ENCODE results near the gene ZBTB8OS.
"Not testable (repeated sequence)": the region's sequence is repeated elsewhere in the genome, so short reads cannot be mapped to it uniquely, and the experiment has no call there.

The ZBTB8OS gene

DNA sequence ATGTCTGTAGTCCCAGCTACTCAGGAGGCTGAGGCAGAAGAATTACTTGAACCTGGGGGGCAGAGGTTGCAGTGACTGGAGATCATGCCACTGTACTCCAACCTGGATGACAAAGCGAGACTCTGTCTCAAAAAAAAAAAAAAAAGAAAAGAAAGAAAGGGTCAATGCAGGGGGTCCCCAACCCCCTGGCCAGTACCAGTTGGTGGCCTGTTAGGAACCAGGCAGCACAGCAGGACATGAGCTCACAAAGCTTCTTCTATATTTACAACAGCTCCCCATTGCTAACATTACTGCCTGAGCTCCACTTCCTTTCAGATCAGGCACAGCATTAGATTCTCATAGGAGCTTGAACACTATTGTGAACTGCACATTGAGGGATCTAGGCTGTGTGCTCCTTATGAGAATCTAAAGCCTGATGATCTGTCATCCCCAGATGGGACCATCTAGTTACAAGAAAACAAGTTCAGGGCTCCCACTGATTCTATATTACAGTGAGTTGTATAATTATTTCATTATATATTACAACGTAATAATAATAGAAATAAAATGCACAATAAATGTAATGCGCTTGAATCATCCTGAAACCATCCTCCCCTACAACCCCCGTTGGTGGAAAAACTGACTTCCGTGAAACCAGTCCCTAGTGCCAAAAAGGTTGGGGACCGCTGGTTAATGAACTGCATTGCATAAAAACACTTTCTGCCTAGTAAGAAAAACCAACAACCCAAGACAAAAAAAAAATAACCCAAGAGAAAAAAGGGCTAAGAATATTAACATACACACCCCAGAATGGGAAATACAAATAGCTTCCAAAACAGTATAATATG, 2.8 kb downstream of the ZBTB8OS start:
- no peak for DNase-seq

DNA sequence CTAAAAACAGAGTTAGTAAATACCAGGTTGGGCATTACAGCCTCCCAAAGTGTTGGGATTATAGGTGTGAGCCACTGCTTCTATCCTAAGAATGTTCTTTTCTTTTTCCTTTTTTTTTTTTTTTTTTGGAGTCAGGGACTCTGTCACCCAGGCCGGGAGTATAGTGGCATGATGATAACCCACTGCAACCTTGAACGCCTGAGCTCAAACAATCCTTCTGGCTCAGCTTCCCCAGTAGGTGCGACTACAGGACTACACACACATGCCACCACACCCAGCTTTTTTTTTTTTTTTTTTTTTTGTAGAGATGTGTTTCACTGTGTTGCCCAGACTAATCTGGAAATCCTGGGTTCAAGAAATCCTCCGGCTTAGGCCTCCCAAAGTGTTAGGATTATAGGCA, 5.9 kb downstream of the ZBTB8OS start:
- DNase-seq, result no peak

DNA sequence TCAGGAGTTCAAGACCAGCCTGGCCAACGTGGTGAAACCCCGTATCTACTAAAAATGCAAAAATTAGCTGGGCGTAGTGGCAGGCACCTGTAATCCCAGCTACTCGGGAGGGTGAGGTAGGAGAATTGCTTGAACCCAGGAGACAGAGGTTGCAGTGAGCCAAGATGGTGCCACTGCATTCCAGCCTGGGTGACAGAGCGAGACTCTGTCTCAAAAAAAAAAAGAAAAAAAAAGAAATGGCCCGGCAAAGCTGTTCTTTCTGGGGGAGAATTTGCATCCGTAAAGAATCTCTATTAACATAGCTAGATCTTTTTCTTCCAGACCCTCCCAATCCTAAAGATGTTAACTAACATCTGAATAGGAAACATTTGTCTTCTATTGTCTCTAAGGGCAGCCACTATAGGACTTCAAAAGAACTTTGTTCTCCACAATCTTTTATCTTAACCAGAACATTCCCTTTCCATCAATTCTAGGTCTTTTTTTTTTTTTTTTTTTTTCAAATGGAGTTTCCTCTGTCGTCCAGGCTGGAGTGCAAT, 8.0 kb downstream of the ZBTB8OS start:
- DNase-seq, result not testable (repeated sequence)

DNA sequence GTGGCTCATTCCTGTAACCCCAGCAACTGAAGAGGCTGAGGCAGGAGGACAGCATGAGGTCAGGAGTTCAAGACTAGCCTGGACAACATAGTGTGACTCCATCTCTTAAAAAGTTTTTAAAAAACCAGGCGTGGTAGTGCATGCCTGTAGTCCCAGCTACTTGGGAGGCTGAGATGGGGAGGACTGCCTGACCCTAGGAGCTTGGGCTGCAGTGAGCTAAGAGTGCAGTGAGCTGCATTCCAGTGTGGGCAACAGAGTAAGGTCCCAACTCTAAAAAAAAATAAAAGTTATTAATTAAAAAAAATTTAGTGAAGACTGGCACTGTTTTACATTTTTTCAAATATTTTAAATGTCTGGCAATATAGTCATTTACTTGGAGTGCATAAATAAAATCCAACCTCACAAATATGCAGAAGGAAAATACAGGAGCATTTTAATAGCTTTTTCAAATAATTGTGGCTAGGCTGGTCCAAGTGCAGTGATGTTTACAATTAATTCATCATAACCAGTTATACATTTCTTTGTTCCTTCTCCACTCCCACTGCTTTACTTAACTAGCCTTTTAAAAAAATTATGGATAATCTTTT, 10.8 kb downstream of the ZBTB8OS start:
- no peak for DNase-seq

DNA sequence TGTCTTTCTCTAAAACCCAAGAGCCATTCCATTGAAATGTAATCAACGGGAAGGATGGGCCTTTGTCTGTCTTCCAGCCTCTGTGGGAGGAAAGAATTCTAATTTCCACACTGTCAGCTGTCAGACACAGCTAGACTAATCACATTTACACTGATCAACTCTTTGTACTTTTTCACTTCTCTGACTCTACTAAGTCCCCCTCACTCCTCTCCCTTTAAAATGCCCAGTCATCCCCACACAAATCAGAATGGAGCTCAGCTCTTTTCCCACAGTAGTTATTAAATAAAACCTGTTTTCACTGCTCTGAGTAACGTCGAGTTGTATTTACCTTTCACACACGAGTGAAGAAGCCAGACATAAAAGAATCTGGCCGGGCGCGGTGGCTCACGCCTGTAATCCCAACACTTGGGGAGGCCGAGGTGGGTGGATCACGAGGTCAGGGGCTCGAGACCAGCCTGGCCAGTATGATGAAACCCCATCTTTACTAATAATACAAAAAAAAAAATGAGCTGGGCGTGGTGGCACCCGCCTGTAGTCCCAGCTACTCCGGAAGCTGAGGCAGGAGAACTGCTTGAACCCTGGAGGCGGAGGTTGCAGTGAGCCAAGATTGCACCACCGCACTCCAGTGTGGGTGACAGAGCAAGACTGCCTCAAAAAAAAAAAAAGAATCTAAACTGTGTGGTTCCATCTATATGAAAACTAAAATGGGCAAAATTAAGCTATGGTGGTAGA, 13.3 kb downstream of the ZBTB8OS start:
- DNase-seq, result no peak

DNA sequence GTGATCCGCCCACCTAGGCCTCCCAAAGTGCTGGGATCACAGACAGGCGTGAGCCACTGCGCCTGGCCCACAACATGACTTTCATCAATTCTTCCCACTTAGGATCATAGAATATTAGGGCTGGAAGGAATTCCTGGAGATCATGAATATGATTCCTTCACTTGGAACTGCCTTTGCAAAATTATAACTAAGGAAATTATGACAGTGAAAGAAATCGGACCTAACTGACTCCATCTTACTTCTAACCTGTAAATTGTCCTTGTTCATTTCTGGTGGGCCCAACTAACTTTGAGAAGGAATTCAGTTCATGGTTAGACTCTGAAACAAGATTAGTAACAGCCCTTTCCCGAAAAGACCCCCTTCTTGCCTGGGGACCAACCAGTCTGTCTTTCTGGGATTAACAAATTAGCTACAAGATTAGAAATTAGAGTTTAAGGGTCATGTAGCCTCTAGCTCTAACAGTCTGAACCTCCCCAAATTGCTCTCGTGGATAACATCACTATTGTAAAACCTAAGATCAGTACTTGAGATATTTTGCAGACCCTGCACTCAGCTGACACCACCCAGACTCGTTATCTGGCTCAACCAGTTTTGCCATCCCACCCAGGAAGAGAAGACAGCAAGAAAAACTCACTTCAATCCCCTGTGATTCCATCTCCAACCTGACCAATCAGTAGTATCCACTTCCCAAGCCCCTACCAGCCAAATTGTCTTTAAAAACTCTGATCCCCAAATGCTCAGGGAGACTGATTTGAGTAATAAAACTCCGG, 14.7 kb downstream of the ZBTB8OS start:
- no peak for DNase-seq

DNA sequence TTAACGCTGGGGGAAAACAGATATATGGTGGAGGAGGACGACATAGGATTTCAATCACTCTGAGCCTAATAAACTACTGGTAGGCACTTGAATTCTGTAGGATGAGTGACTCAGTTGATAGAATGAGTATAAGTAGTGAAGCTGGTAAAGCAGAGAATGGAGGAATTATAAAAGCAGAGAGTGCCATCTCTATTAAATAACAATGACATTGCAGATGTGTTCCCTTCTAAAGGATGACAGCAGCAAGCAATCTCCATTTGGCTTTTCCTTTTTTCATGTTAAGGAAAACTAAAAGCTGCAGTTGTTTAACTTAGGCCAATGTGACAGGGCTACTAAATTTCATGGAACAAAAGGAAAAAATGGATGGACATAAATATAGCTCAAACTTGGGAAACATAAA, 17.5 kb downstream of the ZBTB8OS start:
- no peak for DNase-seq

DNA sequence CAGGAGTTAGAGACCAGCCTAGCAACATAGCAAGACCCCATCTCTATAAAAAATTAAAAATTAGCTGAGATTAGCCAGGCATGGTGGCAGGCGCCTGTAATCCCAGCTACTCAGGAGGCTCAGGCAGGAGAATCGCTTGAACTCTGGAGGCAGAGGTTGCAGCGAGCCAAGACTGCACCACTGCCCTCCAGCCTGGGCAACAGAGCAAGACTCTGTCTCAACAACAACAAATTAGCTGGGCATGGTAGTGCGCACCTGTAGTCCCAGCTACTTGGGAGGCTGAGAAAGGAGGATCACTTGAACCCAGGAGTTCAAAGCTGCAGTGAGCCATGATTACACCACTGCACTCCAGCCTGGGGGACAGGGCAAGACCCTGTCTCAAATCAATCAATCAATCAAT, 20.2 kb downstream of the ZBTB8OS start:
- DNase-seq, result not testable (repeated sequence)

DNA sequence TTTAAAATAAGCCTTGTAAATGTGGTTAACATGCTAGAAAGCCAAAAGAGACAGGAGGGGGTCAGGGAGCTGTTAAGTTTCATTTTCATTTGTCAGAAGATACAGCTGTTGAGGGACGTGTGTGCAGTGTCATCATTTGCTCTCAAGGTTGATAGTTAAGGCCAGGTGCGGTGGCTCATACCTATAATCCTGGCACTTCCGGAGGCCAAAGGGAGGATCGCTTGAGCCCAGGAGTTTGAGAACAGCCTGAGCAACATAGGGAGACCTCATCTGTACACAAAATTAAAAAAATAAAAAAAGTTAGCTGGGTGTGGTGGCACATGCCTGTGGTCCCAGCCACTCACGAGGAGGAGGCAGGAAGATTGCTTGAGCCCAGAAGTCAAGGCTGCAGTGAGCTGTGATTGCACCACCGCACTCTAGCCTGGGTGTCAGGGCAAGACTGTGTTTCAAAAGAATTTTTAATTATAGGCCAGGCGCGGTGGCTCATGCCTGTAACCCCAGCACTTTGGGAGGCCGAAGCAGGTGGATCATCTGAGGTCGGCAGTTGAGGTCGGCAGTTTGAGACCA, 22.7 kb downstream of the ZBTB8OS start:
- DNase-seq, result no peak

DNA sequence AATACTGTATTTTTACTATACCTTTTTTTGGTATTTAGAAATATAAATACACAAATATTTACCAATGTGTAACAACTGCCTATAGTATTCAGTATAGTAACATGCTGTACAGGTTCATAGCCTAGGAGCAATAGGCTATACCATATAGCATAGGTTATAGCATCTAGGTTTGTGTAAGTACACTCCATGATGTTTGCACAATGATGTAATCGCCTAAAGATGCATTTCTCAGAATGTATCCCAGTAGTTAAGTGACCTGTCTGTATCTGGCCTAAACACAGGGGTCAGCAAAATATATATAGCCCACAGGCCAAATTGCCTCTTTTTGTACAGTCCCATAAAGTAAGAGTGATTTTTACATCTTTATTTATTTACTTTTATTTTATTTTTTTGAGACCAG, 24.2 kb downstream of the ZBTB8OS start:
- peak in 1 of 3 experiments; percentile 6 for DNase-seq

DNA sequence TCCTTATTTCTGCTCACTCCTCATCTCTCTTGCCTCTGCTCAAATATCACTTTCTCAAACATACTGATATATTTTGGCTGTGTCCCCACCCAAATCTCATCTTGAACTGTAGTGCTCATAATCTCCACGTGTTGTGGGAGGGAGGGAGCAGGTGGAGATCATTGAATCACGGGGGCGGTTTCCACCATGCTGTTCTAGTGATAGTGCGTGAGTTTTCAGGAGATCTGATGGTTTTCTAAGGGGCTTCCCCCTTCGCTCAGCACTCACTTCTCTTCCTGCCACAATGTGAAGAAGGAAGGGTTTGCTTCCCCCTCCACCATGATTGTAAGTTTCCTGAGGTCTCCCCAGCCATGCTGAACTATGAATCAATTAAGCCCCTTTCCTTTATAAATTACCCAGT, 26.6 kb downstream of the ZBTB8OS start:
- no peak for DNase-seq

DNA sequence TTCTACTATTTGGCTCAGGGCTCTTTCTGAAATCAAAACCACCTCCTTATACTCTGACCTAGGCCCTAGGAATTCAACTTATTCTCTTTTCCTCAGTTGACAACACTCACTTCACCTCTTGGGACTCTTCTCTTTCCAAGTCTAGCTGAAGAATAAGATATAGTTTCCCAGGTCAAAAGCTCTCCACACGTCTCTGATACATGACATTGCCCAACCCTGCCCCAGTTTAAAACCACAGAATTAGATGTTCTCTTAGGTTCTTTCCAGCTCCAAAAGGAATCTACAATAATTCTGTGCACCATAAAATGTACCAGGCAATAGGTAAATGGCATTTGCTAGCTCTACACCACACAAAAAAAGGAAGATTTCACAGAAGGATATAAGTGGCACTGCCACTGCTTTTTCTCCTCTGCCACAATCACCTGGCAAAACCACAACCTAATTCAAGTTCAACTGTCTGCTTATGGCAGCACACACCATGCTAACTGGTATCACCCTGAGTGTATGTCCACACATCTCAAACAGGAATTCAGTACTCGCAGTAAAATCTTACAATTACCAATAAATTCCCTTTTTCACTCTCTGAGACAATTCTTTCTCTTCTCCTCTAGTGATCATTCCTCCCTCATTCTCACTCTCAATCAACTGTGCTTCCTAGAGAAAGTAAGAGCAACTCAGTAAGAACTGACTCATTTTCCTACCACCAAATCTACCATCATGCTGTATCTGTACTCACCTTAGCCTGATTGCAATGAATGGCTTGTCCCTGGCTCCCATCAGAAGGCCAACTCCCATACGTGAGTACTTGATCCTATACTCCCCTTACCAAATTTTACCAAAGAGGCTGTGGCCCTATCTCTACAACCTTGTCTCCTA, 27.3 kb downstream of the ZBTB8OS start:
- DNase-seq, result no peak

DNA sequence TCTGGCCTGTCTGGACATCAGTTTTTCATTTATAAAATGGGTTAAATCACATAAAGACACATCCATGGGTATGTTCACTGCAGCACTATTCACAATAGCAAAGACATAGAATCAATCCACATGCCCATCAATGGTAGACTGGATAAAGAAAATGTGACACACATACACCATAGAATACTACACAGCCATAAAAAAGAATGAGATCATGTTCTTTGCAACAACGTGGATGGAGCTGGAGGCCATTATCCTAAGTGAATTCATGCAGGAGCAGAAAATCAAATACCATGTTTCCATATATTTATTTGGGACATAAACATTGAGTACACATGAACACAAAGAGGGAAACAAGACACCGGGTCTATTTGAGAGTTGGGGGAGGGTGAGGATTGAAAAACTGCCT, 28.1 kb downstream of the ZBTB8OS start:
- no peak for DNase-seq

DNA sequence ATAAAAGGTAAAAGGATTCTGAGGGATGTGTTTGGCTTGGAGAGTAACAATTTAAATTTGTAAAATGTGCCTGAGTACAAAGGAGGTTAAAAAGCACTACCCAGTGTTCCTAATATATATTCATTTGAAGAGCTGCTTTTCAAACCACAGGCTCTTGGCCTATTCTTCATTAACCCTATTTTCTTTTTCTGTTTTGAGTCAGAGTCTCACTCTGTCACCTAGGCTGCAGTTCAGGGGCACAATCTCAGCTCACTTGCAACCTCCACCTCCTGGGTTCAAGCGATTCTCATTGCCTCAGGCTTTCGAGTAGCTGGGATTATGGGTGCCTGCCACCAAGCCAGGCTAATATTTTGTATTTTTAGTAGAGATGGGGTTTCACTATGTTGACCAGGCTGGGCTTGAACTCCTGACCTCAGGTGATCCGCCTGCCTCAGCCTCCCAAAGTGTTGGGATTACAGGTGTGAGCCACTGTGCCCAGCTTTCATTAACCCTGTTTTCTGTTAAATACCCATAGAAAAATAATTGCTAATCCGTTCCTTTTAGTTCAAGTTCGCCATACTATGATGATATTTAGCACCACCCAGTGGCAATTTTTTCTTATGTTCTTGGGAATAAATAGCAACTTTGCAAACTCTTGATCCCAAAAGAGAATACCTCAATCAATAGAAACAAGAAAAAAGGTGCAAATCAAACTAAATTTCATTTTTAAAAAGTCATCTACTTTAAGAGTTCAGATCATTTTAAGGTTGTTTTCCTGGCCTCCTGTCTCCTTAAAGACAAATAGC, 30.5 kb downstream of the ZBTB8OS start:
- DNase-seq, result no peak

DNA sequence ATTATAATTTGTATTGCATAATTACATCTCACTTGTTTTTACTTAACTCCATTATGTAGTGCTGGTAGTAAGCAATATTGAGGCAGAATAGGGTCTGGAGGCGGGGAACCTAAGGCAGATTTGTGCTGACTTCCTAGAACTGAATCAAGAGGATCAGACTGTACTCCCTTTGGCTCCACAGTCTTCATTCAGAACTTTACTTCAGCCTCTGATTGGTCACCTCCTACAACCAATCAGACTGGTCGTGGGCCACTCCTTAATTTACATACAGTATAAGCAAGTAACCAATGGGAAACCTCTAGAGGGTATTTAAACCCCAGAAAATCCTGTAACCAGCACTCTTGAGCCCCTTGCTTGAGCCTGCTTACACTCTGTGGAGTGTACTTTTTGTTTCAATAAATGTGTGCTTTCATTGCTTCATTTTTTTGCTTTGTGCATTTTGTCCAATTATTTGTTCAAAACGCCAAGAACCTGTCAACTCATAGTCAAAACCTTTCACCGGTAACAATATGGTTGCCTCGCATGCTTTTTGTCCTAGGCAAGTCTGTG, 31.6 kb downstream of the ZBTB8OS start:
- DNase-seq, result no peak

DNA sequence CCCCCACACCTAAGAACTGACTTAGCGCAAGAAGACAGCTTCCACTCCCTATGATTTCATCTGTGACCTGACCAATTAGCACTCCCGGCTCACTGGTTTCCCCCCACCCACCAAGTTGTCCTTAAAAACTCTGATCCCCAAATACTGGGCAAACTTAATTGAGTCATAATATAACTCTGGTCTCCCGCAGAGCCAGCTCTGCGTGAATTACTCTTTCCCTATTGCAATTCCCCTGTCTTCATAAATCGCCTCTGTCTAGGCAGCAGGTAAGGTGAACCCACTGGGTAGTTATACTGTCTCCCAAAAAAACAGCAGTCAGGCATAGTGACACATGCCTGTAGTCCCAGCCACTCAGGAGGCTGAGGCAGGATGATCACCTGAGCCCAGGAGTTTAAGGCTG, 36.9 kb downstream of the ZBTB8OS start:
- no peak for DNase-seq

DNA sequence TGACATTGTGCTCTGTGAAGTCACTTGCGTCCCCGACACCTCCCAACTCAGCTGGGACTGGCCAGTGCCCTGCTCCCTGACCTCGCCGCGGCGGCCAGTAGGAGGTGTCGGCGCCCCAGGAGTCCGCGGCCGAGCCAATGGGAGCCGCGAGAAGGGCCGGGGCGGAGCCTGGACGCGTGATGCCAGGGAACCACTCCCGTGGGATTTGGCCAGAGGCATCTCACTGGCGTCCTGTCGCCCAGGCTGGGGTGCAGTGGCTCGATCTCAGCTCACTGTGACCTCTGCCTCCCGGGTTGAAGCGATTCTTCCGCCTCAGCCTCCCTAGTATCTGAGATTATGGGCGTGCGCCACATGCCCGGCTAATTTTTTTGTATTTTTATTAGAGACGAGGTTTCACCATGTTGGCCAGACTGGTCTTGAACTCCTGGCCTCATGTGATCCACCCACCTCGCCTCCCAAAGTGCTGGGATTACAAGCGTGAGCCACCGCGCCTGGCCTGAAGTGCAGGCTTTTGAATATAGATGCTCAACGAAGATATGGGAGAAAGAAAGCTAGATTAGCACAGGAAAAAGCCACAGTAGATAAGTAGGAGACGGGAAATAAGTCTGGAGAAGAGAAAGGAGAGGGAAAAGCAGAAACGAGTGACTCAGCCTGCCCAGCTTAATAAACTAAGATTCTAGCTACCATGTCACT, 38.0 kb downstream of the ZBTB8OS start:
- peak; percentile 79 to 90 (median 82) for DNase-seq

DNA sequence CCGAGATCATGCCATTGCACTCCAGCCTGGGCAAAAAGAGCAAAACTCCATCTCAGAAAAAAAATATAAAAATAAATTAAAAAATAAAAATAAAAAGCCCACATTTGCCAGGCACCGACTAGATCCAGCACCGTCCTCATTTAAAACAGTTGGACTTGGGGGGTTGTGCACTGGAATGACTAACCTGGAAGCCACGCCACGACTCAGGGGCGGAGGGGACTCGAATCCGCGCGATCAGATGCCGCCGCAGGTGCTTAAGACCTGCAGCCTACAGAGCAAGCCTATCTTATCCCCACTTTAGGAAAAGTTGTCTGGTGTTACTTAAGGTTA, 38.5 kb downstream of the ZBTB8OS start:
- no peak for DNase-seq

DNA sequence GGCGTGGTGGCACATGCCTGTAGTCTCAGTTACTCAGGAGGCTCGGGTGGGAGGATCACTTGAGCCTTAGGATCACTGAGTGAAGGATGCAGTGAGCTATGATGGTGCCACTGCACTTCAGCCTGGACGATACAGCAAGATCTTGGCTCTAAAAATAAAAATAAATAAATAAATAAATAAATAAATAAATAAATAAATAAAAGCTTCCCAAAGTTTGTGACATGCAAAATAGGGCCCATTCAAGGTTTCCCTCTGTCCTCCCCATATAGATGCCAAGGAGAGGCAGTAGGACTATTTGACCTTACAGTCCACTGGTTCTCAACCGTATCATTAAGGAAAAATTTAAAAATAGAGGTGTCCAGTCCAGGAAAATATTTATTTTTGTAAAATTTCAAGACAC, 41.2 kb downstream of the ZBTB8OS start:
- DNase-seq, result no peak

All from NCI-H1417 (cell line).